ENCODE measurements around the gene PRKCA.

PRKCA gene

DNA sequence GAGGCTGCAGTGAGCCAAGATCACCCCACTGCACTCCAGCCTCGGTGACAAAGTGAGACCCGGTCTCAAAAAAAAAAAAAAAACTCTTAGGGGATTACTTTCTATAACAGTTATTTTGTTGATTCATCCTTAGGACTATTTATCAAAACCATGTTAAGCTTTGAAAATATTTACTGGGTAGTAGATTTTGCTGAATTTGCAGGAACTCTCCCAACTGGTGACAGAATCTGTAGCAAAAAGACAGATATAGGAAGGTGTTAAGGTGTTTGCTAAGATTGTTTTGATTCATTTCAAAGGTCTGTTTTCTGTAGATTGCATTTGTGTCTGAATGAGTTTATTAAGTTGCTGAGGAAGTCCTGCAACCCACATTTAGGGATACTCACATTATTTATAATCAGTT is 192.6 kb downstream of the PRKCA start:
- DNase-seq, result no peak

DNA sequence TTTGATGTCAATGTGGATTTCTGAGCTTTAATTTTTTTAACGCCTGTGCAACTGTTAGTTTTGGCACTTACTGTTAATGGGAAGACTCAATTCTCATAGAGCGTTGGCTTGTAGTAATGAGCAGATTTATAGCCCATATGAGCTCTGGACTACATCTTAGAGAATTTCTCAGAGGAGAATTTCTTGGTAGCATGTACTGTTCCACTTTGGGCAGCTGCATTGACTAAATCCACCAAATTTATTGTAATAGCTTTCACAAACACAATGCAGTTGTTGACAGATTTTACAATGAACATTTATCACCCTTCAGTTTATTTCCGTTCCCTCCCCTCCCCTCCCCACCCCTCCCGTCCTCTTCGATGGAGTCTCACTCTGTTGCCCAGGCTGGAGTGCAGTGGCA is 193.9 kb downstream of the PRKCA start:
- no peak for DNase-seq

DNA sequence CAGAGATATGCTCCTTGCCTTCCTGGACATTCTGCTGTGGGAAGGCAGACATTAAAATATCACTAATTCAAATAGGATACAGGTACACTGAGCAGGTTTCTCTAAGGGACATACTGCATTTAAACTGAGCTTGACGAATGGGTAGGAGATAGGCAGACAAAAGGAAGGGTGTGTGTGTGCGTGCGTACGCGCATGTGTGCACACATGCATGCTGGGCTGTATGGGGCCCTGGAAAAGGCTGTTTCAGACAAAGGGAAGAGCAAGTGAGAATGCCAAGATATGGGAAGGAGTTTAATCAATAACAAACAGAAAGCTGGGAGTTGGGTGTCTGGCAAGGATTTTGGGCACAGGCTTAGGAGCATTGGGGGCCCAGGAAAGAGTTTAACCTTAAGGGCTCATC is 196.2 kb downstream of the PRKCA start:
- no peak for DNase-seq

DNA sequence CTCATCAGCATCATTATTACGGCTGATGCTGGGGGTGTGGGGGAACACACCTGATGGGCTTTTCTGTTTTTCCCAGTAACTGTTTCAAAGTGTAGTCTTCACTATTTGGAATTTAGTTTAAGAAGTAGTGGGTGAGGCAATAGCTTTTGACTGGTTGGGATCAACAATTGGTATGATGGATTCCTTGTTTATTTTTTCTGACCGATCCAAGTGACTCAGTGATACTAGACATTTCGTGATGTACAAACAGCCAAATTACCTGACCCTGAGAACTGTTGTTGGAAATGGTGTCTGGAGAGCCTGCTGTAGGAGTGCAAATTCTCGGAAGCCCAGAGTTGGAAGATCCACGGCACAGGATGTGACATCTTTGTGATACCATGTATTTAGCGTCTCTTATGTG is 204.2 kb downstream of the PRKCA start:
- DNase-seq, result no peak

DNA sequence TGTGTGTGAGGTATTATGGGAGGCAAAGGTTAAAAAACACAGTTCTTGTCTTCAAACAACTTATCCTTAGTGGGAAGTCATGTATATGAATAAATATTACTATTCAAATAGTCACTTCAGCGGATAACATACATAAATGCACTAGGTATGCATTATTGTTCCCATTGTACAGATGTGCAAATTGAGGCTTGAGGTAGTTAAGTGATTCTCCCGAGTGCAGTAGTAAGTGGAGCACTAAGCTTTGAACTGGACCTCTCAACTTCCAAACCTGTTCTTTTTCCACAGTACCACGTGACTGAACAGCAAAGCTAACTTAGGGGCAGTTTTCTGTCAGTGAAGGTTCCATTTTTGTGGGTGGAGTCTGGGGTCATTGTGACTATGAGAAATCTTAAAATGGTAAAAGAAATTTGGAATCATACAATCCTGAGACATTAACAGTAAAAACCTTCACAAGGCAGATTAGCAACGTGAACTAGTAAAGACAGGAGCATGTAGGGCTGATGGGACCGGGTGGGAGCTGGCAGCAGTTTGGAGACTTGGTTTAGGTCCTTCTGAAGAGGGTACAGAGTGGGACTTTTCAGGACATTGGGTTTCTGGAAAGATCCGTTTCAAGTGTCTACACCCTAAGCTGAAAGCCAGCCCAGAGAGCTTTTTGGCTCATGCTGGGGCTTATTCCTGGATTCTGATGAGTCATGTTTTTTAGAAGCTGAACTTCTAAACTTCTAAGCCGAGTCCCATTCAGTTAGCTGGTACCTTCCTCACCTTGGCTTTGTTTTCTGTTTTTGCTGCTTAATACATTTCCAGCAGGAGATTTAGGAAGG is 204.9 kb downstream of the PRKCA start:
- no peak for DNase-seq

DNA sequence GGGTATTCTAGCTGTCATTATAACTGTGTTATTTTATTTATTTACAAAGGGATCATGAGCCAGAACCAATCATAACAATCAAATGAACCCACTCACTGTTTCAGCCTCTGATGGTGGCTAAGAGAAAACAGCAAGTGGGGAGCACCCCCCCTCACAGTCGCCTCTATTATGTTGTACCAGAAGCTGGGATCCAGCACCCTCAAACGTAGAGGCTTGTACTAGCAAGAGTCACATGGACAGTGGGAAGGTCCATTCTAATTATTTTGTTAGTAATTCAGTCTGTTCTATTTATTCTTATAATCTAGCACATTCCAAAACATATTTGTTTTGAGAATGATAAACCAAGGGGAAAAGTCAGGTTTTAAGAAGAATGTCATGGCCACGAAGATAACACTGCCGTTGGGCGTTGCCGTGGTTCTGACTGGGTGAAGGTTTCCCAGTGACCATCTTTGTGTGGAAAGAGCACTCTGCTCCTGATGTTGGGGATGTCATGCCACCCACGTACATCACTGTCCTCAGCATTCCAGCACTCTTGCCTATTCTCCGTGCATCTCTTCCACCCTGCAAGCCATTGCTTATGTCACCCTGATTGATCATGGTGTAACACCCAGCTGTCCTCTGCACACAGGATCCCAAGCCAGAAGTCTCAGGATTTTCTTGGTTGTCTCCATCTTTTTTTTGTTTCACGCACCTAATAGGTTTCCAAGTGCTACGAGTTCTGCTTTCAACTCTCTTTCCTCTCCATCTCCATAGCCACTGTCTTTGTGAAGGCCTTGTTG is 205.8 kb downstream of the PRKCA start:
- no peak for DNase-seq

DNA sequence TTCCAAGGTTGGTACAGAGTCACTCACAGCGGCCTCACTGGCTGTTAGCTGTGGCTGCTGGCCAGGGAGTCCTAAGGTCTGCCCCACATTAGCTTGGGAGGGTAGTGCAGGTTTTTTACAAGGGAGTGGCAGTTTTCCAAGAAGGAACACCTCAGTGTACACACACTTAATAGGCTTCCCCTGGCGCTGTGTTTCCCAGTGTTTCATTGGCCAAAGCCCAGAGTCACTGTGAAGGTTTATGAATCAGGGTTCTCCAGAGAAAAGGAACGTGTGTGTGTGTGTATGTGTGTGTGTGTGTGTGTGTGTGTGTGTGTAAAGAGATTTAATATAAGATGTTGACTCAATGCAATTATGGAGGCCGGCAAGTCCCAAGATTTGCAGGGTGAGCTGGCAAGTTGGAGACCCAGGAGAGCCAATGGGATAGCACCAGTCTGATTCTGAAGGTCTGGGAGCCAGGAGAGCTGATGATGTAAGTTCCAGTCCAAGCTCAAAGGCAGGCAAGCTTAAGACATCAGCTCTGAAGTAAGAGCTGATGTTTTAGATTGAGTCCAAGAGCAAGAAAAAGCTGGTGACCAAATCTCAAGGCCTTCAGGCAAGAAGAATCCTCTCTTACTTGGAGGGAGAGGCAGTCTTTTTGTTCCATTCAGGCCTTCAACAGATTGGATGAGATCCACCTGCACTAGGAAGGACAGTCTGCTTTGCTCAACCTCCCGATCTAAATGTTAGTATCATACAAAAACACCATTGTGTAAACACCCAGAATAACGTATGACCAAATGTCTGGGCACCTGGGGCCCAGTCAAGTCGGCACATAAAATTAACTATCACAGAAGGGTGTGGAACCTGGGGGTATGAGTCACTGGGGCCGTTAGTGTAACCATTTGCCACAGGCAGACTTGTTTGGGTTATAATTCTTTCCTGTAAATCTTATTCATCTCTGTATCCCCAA is 206.8 kb downstream of the PRKCA start:
- no peak for DNase-seq

DNA sequence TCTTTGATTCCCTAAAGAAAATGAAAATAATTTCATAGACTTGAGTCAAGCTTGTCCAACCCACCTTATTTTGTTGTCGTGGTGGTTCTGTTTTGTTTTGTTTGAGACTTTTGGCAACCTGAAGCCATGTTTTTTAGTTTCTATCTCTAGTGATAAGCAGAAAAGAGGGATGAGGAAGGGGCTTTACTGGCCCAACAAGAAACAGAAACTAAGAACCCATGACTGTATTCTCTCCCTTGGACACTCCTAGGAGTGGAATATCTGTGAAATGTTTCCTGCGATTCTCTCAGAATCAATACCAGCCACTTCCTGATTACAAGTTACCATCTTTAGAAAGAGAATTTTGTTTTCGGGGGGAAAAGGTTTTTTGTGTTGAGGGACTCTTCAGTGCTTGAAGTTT is 207.5 kb downstream of the PRKCA start:
- DNase-seq, result no peak

DNA sequence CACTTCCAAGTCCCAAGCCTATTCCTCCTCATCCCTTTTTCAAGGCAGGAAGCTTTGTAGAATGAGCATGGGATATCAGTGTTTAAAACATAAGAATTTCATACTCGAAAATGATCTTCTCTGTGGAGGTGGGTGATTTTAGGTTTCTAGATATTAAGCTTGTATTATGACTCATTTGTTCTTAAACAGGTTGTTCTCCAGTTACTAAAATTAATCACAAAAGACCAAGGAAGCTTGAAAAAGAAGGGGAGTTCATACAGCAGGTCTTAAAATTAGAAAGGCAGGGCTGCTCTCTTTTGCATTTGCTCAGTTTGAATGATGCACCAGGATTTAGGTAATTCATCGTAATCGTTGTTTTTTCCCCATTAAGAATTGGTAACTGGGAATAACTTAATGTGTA is 208.7 kb downstream of the PRKCA start:
- no peak for DNase-seq

DNA sequence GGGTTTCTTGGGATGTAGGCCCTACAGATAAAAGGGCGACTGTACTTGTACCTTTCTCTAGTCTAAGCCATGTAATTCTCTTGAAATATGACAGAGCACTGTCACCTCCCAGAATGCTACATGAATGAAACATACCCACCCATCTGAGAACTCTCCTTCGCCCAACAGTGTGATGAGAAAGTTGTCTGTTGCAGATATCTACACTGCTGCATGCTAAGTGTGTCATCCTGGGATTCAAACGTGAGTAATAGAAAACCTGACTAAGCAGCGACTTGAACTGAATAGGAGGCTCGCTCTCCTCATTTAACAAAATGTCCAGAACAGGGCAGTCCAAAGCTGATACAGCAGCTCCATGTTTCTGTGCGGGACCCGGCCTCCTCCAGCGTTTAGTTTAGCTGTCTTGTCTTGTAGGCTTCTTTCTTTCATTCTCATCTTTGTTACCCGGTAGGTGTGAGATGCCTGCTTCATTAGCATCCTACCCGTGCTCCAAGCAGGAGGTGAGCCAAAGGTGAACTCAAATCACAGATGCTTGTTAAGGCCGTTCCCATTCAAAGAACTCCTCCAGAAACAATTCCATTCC is 211.9 kb downstream of the PRKCA start:
- DNase-seq, result no peak

DNA sequence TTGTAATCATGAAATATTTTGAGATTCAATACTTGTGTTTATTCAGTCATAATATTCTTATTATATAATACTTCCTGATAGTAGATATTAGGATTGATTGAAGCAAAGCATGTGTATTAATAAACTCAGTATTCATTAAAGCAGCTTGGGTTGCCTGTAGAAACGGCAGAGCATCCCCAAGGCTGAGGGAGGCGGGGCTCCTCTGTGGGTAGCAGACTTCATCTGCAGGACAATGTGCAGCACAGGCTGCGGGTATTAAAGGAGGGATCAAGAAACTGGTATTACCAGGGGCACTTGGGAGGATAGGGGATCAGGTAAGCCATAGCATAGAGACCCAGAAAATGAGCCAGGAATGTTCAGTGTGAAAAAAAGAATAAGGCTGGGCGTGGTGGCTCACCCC is 213.6 kb downstream of the PRKCA start:
- DNase-seq, result no peak

DNA sequence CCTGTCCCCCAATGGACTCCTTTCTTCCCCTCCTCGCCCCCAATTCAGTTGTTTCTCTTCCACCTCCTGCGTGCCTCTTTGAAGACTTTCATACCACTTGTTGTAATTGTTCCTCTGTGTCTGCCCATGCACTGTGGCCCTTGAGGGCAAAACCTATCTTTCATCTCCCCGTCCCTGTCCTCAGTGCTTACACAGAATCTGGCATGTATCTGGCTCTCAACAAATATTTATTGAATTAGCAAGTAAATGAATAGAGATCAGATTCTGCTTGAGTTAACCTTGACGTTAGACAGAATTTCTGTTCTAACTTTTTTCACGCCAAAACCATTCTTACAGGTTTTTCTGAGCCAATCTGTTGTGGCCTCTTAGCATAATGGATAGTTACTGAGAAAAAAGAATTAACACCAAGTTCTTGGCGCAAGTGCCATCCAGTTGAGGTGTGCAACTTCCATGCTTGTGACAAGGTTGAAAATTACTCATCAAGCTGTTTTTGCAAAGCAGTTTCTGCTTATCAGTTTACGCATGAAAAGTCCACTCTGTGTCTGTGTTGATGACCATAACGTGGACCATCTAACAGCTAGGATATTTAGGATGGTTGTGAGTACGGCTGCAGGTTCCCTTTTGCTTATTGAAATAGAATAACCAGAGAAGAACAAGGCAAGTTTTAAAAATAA is 215.1 kb downstream of the PRKCA start:
- DNase-seq, result no peak

DNA sequence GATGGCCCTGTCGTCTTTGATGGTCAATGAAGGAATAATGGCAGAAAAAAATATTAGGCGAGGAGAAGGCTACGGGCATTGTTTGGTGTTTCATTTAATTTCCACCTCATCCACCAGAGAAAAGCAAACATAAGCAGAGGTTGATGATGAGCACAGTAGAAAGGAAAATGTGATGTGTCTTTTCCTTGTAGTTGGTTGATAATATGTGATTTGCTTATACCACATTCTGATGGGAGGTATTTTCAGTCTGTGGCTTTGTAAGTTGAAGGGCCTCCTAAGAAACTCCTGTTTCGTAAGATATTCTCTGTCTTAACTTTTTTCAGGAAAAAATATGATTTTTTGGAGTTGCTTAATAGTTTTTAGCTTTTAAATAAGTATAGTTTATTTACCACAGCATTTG is 215.7 kb downstream of the PRKCA start:
- DNase-seq, result no peak

DNA sequence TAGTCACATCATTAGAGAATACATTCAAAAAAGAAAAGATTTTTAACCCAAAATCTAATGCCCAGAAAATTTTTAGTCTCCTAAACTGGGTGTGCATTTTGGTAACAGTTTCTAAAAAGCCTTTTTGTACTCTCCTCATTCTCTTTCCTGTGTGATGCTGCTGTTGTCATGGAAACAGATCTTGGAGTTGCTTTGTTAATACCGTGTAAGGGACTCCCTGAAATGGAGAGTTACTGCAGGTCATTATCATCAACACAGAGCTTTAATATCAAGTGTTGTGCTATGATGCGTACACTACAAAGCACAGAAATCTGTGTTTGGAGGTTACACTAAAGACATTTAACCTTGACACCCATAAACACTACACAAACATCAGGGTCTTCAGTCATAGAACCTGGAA is 216.3 kb downstream of the PRKCA start:
- DNase-seq, result no peak

DNA sequence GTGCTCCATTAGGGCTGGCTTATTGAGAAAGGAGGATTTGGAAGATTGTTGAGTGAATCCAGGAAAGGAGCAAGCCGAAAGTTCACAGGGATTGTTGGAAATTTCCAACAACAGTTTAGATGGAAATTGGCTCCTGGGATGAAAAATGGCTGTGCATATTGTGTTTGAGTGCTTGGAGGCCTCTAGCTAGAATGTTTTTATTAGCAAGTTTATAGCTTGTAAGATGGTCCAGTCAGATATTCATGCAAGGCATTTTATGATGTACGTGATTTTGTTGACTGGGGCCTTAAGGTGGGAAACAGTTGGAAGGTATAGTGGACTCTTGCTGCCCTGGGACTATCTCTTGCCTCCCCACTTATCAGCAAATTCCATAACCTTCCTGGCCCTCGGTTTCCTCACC is 216.7 kb downstream of the PRKCA start:
- no peak for DNase-seq

DNA sequence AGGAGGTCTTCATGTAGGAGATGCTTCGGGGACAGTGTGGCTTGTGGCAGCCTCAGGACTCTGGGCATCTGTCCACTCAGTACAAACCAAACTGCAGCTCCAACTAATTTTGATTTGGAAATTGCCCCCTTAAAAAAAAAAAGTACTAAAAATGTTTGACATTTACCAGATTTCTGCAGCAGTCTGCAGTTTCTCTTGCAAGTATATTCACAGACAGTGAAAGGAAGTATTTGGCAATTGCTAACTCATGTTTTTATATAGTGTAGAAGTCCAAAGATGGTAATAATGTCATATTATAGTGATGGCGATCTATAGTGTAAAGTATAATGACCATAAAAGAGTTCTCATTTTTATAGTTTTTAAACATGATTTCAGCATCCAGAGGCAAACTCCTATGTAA is 218.6 kb downstream of the PRKCA start:
- DNase-seq, result no peak

DNA sequence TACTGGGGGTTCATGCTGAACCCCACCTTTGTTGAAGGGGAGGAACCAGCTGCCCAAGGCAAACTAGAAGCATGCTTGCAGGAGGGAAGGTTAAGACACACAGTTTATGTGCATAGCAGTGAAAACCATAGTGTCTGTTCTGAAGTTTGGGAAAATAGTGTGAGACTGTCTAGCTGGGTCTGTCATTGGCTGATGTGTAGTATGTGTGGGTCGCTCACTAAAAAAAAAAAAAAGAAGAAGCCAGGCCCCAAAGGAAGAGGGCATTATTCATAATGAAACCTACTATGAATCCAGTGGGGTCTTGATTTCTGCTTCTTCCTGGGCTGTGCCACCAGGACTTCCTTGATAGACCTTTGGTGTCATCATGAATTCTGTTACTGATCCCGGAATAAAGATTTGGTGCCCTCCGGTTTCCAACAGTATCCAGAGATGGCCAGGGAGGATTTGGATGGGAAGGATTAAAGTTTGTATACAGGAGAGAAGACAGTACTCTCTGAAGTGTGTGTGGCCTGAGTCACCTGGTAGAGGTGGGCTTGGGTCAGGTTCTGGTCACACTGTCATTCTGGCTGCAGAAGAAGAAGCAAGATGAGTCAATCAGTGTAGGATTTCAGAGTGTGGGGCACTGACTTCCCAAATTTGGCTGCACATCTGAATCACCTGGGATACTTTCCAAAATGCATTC is 220.3 kb downstream of the PRKCA start:
- no peak for DNase-seq

DNA sequence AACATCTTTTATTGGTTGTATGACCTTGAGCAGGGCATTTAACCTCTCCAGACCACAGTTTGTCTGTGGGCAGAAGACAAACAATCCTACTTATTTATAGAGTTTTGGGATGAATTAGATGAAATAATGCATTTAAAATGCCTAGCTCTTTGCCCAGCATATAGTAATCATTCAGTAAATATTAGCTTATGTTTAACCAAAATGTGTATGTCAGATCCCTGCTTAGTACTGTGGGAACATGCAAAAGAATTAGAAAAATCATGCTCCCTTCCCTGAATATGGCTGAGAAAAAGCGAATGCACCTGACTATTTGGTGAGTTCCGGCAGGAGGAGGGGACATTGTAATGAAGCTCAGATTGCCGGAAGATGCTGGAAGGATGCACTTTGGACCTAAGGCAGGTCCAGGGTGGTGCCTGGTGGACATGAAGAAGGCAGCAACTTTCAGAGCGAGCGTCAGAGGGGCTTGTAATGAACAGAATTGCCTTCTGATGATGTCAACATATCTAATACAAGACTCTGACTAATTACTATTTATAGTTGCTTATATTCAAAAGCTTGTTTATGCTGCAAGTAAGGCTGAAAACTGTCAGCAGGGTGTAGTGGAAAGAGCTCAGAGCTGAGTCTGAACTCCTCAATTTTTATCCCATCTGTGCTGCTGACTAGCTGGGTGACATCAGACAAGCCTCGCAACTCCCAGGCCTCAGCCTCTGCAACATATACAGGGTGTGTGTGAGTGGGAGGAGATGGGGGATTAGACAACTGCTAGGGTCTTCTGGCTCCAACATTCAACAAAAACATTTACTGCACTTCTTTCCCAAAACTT is 221.2 kb downstream of the PRKCA start:
- DNase-seq, result no peak

DNA sequence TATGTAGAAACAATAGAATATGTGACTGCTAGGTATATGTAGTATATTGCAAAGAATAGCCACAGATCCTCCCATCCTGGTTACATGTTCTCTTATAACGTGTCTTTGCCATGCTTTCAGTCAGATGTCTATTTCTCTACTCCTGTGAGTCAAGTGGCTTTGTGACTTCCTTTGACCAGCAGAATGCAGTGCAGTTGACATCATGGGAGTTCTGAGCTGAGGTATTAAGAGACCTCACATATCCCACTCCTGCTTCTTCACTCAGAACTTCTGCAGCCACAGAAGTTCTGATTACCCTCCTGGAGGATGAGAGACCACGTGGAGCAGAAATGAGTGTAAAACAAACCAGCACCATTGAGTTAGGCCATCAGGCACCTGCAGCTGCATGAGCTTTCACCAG is 222.5 kb downstream of the PRKCA start:
- DNase-seq, result no peak

DNA sequence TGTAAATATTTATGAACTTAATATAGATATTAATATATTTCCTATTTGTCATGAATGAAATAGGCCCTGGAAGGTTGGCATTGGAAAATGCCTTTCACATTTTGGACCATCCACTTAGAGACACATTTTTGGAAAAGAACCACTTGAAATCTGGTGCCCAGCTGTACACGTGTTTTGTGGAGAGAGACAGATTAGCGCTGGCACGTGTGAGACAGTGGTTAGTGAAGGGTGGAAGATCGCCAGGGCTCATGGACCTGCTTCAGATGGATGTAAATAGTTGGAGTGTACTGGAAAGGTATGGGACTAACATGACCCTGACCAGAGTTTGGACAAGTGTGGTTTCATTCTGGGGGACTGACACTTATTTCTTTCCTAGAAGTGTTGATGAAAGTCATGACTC is 222.9 kb downstream of the PRKCA start:
- no peak for DNase-seq

DNA sequence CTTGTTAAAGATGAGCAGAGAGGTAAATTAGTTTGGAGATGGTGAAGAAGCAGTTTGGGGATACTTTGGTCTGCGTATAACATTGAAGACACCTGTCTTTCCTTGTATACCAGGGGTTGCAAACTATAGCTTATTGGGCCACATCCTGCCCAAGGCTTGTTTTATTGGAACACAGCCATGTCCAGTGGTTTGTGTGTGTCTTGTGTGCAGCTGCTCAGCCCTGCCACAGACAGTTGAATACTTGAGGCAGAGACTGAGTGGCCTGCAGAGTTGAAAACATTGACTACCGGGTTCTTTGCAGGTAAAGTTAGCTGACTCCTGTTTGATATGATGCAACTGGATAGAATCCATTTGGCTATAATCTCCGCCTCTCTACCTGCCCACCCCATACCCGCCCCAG is 224.4 kb downstream of the PRKCA start:
- DNase-seq, result no peak

Data from OCI-M1 (cell line).